ENCODE results near the gene IFIT5.

The IFIT5 gene

DNA sequence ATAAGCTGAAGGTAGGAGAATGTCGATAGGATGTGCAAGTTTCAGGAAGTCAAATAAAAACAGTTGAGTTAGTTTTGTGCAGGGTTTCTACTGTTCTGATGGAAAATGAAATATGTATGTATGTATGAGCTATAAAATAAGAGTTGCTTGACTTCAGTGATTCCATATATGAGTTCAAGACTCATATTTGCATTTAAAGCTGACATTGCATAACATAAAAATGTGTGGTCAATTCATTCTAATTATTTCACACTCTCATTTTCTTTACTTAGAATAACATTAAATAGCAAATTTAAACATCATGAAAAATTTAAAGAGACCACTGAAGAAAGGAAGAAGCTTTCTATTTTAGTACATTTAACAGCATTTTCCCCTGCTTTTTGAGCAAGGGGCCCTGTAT, 37.8 kb downstream of the IFIT5 start:
- TF ChIP-seq, protein P1, sequence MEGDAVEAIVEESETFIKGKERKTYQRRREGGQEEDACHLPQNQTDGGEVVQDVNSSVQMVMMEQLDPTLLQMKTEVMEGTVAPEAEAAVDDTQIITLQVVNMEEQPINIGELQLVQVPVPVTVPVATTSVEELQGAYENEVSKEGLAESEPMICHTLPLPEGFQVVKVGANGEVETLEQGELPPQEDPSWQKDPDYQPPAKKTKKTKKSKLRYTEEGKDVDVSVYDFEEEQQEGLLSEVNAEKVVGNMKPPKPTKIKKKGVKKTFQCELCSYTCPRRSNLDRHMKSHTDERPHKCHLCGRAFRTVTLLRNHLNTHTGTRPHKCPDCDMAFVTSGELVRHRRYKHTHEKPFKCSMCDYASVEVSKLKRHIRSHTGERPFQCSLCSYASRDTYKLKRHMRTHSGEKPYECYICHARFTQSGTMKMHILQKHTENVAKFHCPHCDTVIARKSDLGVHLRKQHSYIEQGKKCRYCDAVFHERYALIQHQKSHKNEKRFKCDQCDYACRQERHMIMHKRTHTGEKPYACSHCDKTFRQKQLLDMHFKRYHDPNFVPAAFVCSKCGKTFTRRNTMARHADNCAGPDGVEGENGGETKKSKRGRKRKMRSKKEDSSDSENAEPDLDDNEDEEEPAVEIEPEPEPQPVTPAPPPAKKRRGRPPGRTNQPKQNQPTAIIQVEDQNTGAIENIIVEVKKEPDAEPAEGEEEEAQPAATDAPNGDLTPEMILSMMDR (IDR thresholded peaks at IDR 0.05; ENCODE audit: extremely low read depth, insufficient read depth, missing control alignments), result no peak
- in situ Hi-C loops (cut with MboI; ENCODE audit: low pct_unique_long_range_greater_than_20kb, low sequenced_read_pairs, unreplicated experiment), result no loop called here
- DNase-seq (ENCODE audit: low spot score), result no peak

DNA sequence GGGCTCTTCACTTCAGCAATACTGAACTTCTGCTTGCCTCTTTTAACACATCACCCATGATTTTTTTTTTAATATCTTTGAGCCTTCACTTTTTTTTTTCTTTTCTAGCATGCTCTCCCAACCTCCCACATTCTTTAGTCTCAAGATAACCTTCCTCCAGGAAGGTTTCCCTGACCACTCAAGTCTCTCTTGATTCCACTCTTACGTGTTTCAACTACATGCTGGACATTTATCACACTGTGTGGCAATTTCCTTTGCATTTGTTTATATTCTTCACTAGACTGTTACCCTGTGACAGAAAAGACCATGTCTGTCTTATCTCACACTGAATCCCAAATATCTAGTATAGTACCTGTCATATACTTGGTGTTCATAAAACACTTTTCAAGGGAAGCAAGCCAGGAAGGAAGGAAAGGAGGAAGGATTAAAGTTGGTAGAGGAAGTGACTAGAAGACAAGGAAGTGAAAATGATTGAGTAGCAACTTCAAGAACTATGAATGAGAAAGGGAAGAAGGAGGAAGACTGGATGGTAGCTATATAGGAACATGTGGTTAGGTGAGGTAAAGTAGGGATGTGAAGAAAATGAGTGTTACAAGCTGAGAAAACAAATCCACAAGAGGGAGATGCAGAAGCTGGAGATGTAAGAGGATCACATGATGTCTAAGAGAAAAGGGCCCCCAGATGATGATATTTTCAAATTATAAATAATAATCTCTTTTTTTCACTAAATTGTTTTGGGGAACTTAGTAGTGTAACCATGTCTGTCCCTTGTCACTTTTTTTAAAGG, 40.4 kb downstream of the IFIT5 start:
- DNase-seq (ENCODE audit: low spot score), result no peak
- TF ChIP-seq, protein P1 (IDR thresholded peaks at IDR 0.05; ENCODE audit: extremely low read depth, insufficient read depth, missing control alignments), result no peak
- in situ Hi-C loops (cut with MboI; ENCODE audit: low pct_unique_long_range_greater_than_20kb, low sequenced_read_pairs, unreplicated experiment), result no loop called here

DNA sequence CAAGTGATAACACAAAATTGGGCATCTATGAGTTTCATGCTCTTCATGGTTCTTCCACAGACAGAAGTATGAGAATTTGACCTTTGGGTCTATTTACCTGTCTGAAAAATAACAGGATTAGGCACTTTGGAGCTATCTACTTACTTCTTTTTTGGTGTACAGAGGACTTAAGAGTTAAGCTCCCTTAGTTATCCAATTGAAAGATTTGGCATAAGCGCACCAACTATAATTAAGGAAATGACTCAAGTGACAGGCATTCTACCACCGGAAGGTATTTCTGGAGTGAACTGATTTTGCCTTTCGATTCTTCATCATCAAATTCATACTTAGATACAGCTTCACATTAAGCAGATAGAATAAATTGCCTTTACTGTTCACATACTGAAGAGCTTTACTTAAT, 43.9 kb downstream of the IFIT5 start:
- in situ Hi-C loops (cut with MboI; ENCODE audit: low pct_unique_long_range_greater_than_20kb, low sequenced_read_pairs, unreplicated experiment), result no loop called here
- DNase-seq (ENCODE audit: low spot score), result no peak
- TF ChIP-seq, protein P1 (IDR thresholded peaks at IDR 0.05; ENCODE audit: extremely low read depth, insufficient read depth, missing control alignments), result no peak

DNA sequence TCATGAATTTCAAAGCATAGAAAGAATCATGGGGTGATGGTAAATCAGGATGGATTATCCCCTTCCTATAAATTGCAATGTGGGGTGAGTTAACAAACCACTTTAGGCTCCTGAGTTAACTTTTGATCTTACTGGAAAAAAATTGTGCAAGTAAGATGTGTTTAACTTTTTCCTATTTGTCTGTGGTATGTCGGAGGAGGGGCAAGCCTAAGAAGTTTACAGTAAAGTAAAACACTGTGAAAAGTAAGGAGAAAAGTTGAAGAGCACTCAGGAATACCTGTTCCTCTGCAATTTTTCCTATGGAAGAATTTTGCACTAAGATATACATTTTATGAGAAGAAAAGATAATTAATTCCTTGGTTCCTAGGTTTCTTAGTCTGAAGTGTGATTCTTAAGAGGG, 44.4 kb downstream of the IFIT5 start:
- no peak for DNase-seq (ENCODE audit: low spot score)
- TF ChIP-seq, protein P1 (IDR thresholded peaks at IDR 0.05; ENCODE audit: extremely low read depth, insufficient read depth, missing control alignments), result no peak
- in situ Hi-C loops (cut with MboI; ENCODE audit: low pct_unique_long_range_greater_than_20kb, low sequenced_read_pairs, unreplicated experiment), result no loop called here

DNA sequence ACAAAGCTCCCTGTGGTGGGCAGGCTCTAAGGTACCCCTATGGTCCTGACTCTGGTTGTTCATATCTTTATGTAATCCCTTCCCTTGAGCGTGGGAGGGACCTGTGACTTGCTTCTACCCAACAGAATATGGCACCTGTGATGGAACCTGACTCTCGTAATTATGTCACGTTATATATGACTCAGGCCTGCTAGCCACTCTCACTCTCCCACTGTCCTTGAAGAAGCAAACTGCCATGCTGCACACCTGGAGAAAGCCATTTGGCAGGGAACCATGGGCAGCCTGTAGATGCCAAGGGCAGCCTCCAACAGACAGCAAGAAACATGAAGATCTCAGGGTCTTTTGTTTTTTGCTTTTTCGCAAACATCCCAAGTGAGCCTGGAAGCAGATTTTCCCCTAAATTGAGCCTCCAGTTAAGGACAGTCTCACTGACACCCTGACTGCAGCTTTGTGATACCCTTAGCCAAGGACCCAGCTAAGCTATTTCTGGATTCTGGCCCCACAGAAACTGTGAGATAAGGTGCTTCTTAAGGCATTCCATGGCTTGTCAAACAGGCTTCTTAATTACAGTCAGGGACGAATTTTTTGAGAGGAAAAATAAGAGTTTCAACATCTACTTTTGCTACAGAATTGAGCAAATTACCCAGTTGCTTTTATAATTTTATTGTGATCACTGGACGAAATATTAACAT, 49.6 kb downstream of the IFIT5 start:
- in situ Hi-C loops (cut with MboI; ENCODE audit: low pct_unique_long_range_greater_than_20kb, low sequenced_read_pairs, unreplicated experiment), result no loop called here
- TF ChIP-seq, protein P1 (IDR thresholded peaks at IDR 0.05; ENCODE audit: extremely low read depth, insufficient read depth, missing control alignments), result no peak
- DNase-seq (ENCODE audit: low spot score), result no peak

DNA sequence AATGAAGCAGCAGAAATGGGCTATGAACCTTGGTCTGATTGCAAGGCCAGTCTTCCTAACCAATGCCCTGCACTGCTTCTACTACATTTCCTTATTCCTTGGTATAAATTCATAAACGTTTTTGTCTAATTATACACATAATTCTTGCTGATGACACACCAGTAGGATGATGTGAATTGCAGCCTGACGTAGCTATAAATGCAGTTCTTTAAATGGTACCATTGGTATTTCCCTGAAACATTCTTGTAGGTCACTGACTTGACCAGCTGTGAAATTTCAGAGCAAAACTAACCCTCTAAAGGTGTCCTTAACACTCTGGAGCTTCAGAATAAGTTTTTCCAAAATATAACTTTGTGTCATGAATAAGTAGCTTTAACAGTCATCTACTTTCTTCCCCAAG, 50.8 kb downstream of the IFIT5 start:
- no peak for DNase-seq (ENCODE audit: low spot score)
- TF ChIP-seq, protein P1 (IDR thresholded peaks at IDR 0.05; ENCODE audit: extremely low read depth, insufficient read depth, missing control alignments), result no peak
- in situ Hi-C loops (cut with MboI; ENCODE audit: low pct_unique_long_range_greater_than_20kb, low sequenced_read_pairs, unreplicated experiment), result no loop called here

All from GM13977 (cell line).